GM18907 (cell line): ENCODE results near the gene CTDSP1.

Experiments
- ATAC-seq: cut with Tn5 transposase; IDR thresholded peaks from one replicate; pipeline ENCODE4 v1.9.1; 2021; ENCODE audit warnings: mild to moderate bottlenecking, moderate library complexity; ENCODE audit not compliant: unreplicated experiment

The CTDSP1 gene

GRCh38 chr2:218382785-218383184, 16.9 kb upstream of the CTDSP1 start:
- ATAC-seq: no peak

GRCh38 chr2:218383892-218384519, 15.7 kb upstream of the CTDSP1 start:
- ATAC-seq: no peak

GRCh38 chr2:218384975-218385374, 14.7 kb upstream of the CTDSP1 start:
- ATAC-seq: no peak

GRCh38 chr2:218386505-218387368, 12.9 kb upstream of the CTDSP1 start:
- no peak for ATAC-seq

GRCh38 chr2:218387369-218388194, 12.1 kb upstream of the CTDSP1 start:
- no peak for ATAC-seq

- no peak for ATAC-seq
These were observed 10.1 kb upstream of the CTDSP1 start for GRCh38 chr2:218389333-218390150.

- no peak for ATAC-seq
These were observed 8.5 kb upstream of the CTDSP1 start for GRCh38 chr2:218391202-218391601.

GRCh38 chr2:218392459-218392858, 7.2 kb upstream of the CTDSP1 start:
- no peak for ATAC-seq

GRCh38 chr2:218392891-218393462, 6.7 kb upstream of the CTDSP1 start:
- no peak for ATAC-seq

GRCh38 chr2:218393750-218394290, 5.8 kb upstream of the CTDSP1 start:
- no peak for ATAC-seq

- no peak for ATAC-seq
These were observed 5.2 kb upstream of the CTDSP1 start for GRCh38 chr2:218394298-218395089.

GRCh38 chr2:218395090-218395444, 4.6 kb upstream of the CTDSP1 start:
- ATAC-seq: no peak

- ATAC-seq: no peak
These were observed 4.2 kb upstream of the CTDSP1 start for GRCh38 chr2:218395456-218395825.

GRCh38 chr2:218395826-218396687, 3.6 kb upstream of the CTDSP1 start:
- peak; percentile 48 for ATAC-seq

GRCh38 chr2:218396688-218397462, 2.8 kb upstream of the CTDSP1 start:
- ATAC-seq: no peak

- no peak for ATAC-seq
These were observed 2.2 kb upstream of the CTDSP1 start for GRCh38 chr2:218397463-218397819.

GRCh38 chr2:218397820-218398436, 1.7 kb upstream of the CTDSP1 start:
- peak; percentile 26 for ATAC-seq
